ENCODE measurements around the gene SCGB1A1.

SCGB1A1 gene

DNA sequence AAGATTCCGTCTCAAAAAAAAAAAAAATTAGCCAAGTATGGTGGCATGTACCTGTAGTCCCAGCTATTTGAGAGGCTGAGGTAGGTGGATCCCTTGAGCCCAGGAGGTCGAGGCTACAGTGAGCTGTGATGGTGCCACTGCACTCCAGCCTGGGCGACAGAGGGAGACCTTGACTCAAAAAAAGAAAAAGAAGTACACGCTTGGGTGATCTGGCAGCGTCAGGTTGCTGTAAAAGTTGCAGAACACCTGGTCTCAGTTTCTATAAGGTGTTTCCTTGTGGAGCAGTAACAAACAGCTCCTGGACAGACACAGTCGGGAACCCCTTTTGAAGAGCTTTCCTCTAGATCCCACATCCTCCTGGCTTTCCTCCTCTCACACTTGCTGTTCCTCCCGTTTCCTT lies 45.8 kb downstream of the SCGB1A1 start:
- POLR2A ChIA-PET, result no interaction called here
- TF ChIP-seq ZNF384 (IDR thresholded peaks at IDR 0.05), result no peak
- no peak for TF ChIP-seq LEF1 (IDR thresholded peaks at IDR 0.05; ENCODE audit: borderline replicate concordance)
- TF ChIP-seq BHLHE40 (IDR thresholded peaks at IDR 0.05; ENCODE audit: borderline replicate concordance), result no peak
- no peak for TF ChIP-seq SP1 (IDR thresholded peaks at IDR 0.05)
- no peak for TF ChIP-seq SUZ12 (IDR thresholded peaks at IDR 0.05)
- no peak for TF ChIP-seq CTBP1 (IDR thresholded peaks at IDR 0.05; ENCODE audit: borderline replicate concordance)
- TF ChIP-seq FOXM1 (IDR thresholded peaks at IDR 0.05; ENCODE audit: borderline replicate concordance), result no peak
- TF ChIP-seq TARDBP (IDR thresholded peaks at IDR 0.05), result no peak
- TF ChIP-seq ARNT (IDR thresholded peaks at IDR 0.05), result no peak
- TF ChIP-seq FOXK2 (IDR thresholded peaks at IDR 0.05), result no peak
- no peak for TF ChIP-seq L3MBTL2 (conservative IDR thresholded peaks at IDR 0.05)
- TF ChIP-seq FOXA1 (IDR thresholded peaks at IDR 0.05), result no peak
- no peak for TF ChIP-seq NFRKB (IDR thresholded peaks at IDR 0.05)
- no peak for TF ChIP-seq HDGF (IDR thresholded peaks at IDR 0.05; ENCODE audit: borderline replicate concordance)
- TF ChIP-seq ELF4 (IDR thresholded peaks at IDR 0.05), result no peak
- TF ChIP-seq, protein P1, sequence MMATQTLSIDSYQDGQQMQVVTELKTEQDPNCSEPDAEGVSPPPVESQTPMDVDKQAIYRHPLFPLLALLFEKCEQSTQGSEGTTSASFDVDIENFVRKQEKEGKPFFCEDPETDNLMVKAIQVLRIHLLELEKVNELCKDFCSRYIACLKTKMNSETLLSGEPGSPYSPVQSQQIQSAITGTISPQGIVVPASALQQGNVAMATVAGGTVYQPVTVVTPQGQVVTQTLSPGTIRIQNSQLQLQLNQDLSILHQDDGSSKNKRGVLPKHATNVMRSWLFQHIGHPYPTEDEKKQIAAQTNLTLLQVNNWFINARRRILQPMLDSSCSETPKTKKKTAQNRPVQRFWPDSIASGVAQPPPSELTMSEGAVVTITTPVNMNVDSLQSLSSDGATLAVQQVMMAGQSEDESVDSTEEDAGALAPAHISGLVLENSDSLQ (IDR thresholded peaks at IDR 0.05), result no peak
- DNase-seq (ENCODE audit: extremely low spot score), result no peak
- CTCF ChIA-PET, result no interaction called here

DNA sequence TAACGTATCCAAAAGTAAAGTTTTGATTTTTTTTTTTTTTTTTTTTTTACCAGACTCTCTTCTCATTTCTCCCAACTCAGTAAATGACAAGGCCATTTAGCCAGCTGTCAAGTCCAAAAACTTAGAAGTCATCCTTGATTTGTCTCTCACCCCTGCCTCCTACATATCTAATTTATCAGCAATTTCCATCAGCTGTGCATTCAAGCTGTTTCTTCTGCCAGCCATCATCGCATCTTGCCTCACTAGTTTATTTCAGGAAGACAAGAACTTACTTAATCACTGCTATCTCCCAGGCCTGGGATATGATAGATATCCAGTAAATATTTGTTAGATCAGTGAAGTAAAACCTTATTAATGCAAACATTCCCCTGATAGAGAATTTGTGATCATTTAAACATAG lies 47.6 kb downstream of the SCGB1A1 start:
- ChIA-PET CTCF (no interaction called here), POLR2A (no interaction called here)
- no peak for DNase-seq (ENCODE audit: extremely low spot score)
- TF ChIP-seq BHLHE40 (IDR thresholded peaks at IDR 0.05; ENCODE audit: borderline replicate concordance) (no peak), FOXK2 (IDR thresholded peaks at IDR 0.05) (no peak), ZNF384 (IDR thresholded peaks at IDR 0.05) (no peak), LEF1 (IDR thresholded peaks at IDR 0.05; ENCODE audit: borderline replicate concordance) (no peak), NFRKB (IDR thresholded peaks at IDR 0.05) (no peak), TARDBP (IDR thresholded peaks at IDR 0.05) (no peak), ARNT (IDR thresholded peaks at IDR 0.05) (no peak), SUZ12 (IDR thresholded peaks at IDR 0.05) (no peak)
- TF ChIP-seq, protein P1 (IDR thresholded peaks at IDR 0.05), result no peak

DNA sequence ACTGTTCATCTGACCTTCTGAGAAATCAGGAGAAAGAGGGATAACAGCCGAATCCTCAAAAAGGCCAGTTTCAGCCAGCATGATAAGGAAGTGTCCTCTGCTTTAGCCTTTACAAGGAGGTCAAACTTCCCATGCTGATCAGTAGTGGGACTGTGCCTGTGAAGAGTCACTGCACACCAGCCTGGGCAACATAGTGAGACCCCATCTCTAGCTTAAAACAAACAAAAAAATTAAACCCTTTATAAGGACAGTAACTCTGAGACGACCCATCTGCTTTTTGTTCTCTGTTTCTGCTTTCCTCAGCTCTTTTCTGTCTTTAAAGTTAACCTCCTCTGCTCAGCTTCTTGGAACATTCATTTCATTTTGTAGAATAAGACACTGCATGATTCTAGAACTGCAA lies 49.7 kb downstream of the SCGB1A1 start:
- POLR2A ChIA-PET, result no interaction called here
- CTCF ChIA-PET, result no interaction called here
- no peak for DNase-seq (ENCODE audit: extremely low spot score)
- no peak for TF ChIP-seq FOXK2 (IDR thresholded peaks at IDR 0.05)
- no peak for TF ChIP-seq ARNT (IDR thresholded peaks at IDR 0.05)
- no peak for TF ChIP-seq NFRKB (IDR thresholded peaks at IDR 0.05)
- no peak for TF ChIP-seq CTBP1 (IDR thresholded peaks at IDR 0.05; ENCODE audit: borderline replicate concordance)
- no peak for TF ChIP-seq HDGF (IDR thresholded peaks at IDR 0.05; ENCODE audit: borderline replicate concordance)
- TF ChIP-seq, protein P1 (IDR thresholded peaks at IDR 0.05), result no peak
- TF ChIP-seq FOXA1 (IDR thresholded peaks at IDR 0.05), result no peak
- TF ChIP-seq ELF4 (IDR thresholded peaks at IDR 0.05), result no peak
- no peak for TF ChIP-seq TARDBP (IDR thresholded peaks at IDR 0.05)
- no peak for TF ChIP-seq FOXM1 (IDR thresholded peaks at IDR 0.05; ENCODE audit: borderline replicate concordance)
- TF ChIP-seq LEF1 (IDR thresholded peaks at IDR 0.05; ENCODE audit: borderline replicate concordance), result no peak
- no peak for TF ChIP-seq L3MBTL2 (conservative IDR thresholded peaks at IDR 0.05)
- TF ChIP-seq SUZ12 (IDR thresholded peaks at IDR 0.05), result no peak

DNA sequence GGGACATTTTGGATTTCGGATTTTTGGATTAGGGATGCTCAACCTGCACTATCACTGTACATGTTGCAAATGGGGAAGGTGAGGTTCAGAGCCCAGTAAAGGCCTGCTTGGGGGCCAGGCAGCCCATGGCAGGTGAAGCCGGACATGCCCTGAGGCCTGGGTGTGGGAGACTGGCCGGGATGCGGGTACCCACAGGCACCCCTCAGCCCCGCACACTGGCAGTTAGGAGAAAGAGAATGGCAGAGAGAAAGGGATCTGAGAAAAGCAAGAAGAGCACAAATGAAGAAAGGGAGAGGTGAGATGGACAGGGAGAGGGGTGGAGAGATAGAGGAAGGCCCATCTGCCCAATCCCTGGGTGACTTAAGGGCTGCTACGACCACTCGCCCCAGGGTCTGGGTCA lies 52.8 kb downstream of the SCGB1A1 start:
- TF ChIP-seq ARNT (IDR thresholded peaks at IDR 0.05), result no peak
- no peak for TF ChIP-seq SUZ12 (IDR thresholded peaks at IDR 0.05)
- TF ChIP-seq SP1 (IDR thresholded peaks at IDR 0.05), result no peak
- no peak for TF ChIP-seq ZNF384 (IDR thresholded peaks at IDR 0.05)
- no peak for TF ChIP-seq FOXA1 (IDR thresholded peaks at IDR 0.05)
- no peak for TF ChIP-seq LEF1 (IDR thresholded peaks at IDR 0.05; ENCODE audit: borderline replicate concordance)
- TF ChIP-seq CTBP1 (IDR thresholded peaks at IDR 0.05; ENCODE audit: borderline replicate concordance), result no peak
- DNase-seq (ENCODE audit: extremely low spot score), result no peak
- POLR2A ChIA-PET, result no interaction called here
- CTCF ChIA-PET, result no interaction called here

DNA sequence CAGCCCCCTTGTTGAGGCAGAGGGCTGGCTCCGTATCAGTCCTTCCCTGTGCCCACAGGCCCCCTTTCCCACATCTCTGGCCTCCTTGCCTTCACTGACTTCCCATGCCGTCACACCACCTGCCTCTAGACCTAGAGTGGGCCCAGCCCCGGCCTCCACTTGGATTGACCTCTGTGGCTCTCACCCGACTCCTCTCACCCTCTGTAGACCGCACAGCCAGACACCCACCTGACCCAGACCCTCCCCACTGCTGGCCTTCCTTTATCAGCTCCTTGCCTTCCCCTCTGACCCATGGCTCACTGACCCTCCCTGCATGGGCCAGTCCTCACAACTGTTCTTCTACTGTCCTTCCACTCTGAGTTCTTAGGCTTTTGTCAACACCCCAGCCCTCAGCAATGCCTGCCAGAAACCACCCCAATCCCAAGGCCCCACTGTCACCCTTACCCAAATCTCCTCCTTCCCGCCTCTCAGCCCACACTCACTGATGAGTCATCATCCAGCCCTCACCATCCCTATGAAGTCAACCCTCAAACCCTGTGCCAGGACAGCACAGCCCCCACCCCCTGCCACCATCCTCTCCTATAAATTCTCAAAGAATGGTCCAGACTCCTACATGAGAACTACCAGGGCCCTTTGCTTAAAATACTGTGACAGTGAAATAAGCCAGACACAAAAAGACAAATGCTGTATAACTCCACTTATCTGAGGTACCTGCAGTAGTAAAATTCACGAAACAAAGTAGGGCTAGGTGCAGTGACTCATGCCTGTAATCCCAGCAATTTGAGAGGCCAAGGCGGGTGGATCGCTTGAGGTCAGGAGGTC lies 53.4 kb downstream of the SCGB1A1 start:
- ChIA-PET CTCF (interaction anchor here (0.6 kb wide), 1 partner anchor 10 kb away, joined by 3 read pairs; no protein-coding TSS in a partner anchor), POLR2A (no interaction called here)
- TF ChIP-seq HDGF (IDR thresholded peaks at IDR 0.05; ENCODE audit: borderline replicate concordance) (no peak), FOXM1 (IDR thresholded peaks at IDR 0.05; ENCODE audit: borderline replicate concordance) (no peak), L3MBTL2 (conservative IDR thresholded peaks at IDR 0.05) (no peak), SUZ12 (IDR thresholded peaks at IDR 0.05) (no peak), FOXK2 (IDR thresholded peaks at IDR 0.05) (no peak), ARNT (IDR thresholded peaks at IDR 0.05) (no peak), TARDBP (IDR thresholded peaks at IDR 0.05) (no peak), SP1 (IDR thresholded peaks at IDR 0.05) (no peak), NFRKB (IDR thresholded peaks at IDR 0.05) (no peak), ELF4 (IDR thresholded peaks at IDR 0.05) (no peak), LEF1 (IDR thresholded peaks at IDR 0.05; ENCODE audit: borderline replicate concordance) (no peak), ZNF384 (IDR thresholded peaks at IDR 0.05) (no peak), BHLHE40 (IDR thresholded peaks at IDR 0.05; ENCODE audit: borderline replicate concordance) (no peak), CTBP1 (IDR thresholded peaks at IDR 0.05; ENCODE audit: borderline replicate concordance) (no peak), FOXA1 (IDR thresholded peaks at IDR 0.05) (no peak)
- TF ChIP-seq, protein P1 (IDR thresholded peaks at IDR 0.05), result no peak
- no peak for DNase-seq (ENCODE audit: extremely low spot score)

Data from HEK293T (cell line).